Astrocyte of the spinal cord (primary cell): ENCODE results near the gene DLGAP1.

Source experiments
- DNase-seq: peaks from one replicate; pipeline ENCODE4 v3.0.0; 2011; ENCODE audit warnings: low read depth, low spot score
- H3K4me3 ChIP-seq: 2 replicates; pipeline ENCODE4 v1.5.1; 2011; ENCODE audit warnings: low read depth, mild to moderate bottlenecking, low read length, moderate library complexity
- in situ Hi-C: cut with HindIII; loops from 2 replicates; pipeline ENCODE4 v1.10.0; 2017; ENCODE audit warnings: low sequenced_read_pairs
- TF ChIP-seq, protein P1 (sequence below): IDR thresholded peaks from 2 replicates; pipeline ENCODE4 v1.5.1; 2012; ENCODE audit warnings: low read depth, mild to moderate bottlenecking, low read length, inconsistent platforms

DLGAP1 gene

DNA sequence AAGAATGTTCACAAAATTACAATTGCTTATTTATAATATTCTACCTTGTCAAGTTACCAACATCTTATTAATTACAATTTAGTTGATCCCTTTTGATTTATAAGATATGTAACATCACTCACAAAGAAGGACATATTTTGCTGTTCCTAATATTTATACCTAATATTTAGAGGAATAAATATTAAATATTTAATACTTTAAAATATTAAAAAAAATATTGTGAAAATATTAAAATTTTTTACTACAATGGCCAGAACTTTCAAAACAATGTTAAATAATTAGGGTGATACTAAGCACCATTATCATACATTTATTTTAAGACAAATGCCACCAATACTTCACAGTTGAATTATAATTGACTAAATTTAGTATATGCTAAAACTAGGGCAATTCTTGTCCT lies 254.7 kb downstream of the DLGAP1 start:
- DNase-seq: no peak
- TF ChIP-seq, protein P1, sequence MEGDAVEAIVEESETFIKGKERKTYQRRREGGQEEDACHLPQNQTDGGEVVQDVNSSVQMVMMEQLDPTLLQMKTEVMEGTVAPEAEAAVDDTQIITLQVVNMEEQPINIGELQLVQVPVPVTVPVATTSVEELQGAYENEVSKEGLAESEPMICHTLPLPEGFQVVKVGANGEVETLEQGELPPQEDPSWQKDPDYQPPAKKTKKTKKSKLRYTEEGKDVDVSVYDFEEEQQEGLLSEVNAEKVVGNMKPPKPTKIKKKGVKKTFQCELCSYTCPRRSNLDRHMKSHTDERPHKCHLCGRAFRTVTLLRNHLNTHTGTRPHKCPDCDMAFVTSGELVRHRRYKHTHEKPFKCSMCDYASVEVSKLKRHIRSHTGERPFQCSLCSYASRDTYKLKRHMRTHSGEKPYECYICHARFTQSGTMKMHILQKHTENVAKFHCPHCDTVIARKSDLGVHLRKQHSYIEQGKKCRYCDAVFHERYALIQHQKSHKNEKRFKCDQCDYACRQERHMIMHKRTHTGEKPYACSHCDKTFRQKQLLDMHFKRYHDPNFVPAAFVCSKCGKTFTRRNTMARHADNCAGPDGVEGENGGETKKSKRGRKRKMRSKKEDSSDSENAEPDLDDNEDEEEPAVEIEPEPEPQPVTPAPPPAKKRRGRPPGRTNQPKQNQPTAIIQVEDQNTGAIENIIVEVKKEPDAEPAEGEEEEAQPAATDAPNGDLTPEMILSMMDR: no peak
- in situ Hi-C loops: no loop called here
- no peak overlapping the region for H3K4me3 ChIP-seq

DNA sequence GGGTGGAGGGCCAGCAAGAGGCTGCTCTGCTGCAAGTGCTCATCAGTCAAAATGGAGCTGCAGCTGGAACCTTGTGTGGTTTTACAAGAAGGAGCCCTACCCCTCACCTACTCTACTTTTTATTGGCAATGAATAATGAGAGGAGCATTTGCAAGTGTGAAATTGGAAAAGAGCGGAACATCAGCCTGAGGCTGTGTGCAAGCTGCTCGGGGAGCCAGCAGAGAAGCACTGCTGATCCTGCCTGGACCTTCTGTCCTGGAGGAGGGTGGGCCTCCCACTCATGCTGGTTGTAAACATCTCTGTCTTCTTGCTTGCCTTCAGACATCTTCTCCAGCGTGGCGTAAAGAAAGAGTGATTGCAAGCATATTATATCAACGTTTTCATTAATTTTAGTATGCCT lies 256.2 kb downstream of the DLGAP1 start:
- H3K4me3 ChIP-seq: no peak overlapping the region
- DNase-seq: no peak
- TF ChIP-seq, protein P1: no peak
- in situ Hi-C loops: no loop called here

DNA sequence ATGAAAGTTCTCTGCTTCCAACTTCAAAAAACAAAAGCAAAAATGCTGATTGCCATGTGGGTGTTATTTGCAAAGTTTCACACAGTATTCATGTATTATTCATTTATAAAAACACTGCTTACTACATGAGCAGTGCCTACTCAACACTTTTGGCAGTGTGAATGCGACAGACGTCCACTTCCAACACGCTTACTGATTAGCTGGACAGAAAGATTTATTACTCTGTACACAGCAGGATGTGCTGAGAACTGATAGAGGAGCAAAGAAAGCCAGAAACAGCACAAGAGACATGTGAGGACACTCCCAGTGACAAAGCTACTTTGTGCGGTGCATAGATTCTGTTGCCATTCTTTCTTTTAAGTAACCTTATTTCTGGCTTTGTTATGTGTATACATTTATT lies 258.8 kb downstream of the DLGAP1 start:
- TF ChIP-seq, protein P1: no peak
- no peak for DNase-seq

DNA sequence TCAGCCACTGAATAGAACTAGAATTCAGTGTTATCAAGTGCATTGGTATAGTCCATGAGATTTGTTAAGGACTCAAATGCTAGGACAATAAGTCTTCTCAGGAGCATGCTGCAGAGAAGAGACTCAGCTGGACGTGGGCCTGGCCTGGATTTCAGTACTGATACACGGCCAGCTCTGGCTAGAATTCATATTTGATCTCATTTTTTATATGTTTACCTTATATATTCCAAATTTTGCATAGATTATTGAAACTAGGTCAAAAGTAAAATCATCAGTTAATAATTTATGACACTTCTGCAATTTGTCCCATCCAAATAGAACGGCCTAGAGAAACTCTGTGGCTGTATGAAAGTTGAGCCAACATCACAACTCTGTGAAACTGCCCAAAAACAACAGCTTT lies 262.0 kb downstream of the DLGAP1 start:
- no peak for DNase-seq
- TF ChIP-seq, protein P1: no peak
- H3K4me3 ChIP-seq: no peak overlapping the region
- in situ Hi-C loops: no loop called here

More for the DNA sequence above, 258.8 kb downstream of the DLGAP1 start:
- in situ Hi-C loops: no loop called here
- no peak overlapping the region for H3K4me3 ChIP-seq

DNA sequence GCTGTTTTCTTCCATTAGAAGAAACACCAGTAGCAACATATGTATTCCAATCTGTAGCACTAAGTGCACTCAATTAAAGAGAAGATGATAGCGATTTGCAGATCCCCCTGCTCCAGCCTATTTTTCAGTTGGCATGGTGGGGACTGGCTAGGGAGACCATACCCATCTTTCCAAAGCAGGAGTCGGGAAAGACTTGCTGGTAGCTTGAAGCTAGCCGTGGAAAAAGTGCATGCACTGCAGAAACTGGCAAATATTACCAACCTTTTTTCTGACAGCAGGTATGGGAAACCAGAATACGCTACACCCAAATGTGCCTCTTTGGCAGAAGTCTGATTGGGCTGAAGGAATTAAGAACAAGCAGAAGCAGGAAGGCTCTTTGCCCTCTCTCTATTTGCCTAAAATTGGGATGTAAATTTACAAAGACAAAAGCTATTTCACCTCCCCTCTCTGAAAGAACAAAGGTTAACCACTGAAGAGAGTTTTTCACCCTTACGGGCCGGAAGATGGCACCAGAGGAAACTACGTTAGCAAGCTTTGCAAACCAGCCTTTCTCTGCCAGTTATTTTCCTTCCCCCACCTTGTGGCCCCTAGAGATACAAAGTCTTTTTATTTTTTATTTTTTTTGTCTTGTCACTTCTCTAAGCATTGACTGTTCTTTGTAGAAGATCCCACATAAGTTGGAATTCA lies 273.1 kb downstream of the DLGAP1 start:
- no peak overlapping the region for H3K4me3 ChIP-seq
- in situ Hi-C loops: no loop called here
- TF ChIP-seq, protein P1: no peak
- no peak for DNase-seq

DNA sequence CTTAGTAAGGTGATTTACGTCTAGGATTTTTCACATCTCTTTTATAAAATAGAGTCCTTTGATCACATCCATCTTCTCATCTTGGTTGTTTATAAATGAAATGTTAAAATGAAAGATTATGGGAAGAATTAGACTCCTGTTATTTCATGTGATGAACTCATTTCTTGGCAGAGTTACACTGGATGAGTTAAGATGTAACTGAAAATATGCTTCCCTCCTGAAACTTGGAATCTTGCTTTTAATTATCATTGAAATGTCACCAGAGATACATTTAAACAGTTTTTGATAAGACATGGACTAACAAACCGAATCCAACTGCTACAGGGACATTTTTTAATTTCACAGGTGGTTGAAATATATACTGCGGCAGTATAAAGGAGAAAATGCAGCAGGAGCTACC lies 274.0 kb downstream of the DLGAP1 start:
- no peak overlapping the region for H3K4me3 ChIP-seq
- TF ChIP-seq, protein P1: no peak
- in situ Hi-C loops: no loop called here
- no peak for DNase-seq
